Ectodermal cell (in vitro differentiated cells): ENCODE results near the gene EVC.

Source experiments
- H3K27ac ChIP-seq: 2 replicates; pipeline ENCODE4 v1.7.0; 2013; ENCODE audit warnings: mild to moderate bottlenecking, low read depth, low read length; ENCODE audit not compliant: insufficient read depth, poor library complexity, severe bottlenecking
- H3K27me3 ChIP-seq: 2 replicates; pipeline ENCODE4 v1.7.0; 2013; ENCODE audit warnings: mild to moderate bottlenecking, low read length; ENCODE audit not compliant: insufficient read depth, control insufficient read depth, poor library complexity, severe bottlenecking
- H3K36me3 ChIP-seq: one replicate; pipeline ENCODE4 v1.7.0; 2013; ENCODE audit warnings: low read length; ENCODE audit not compliant: control insufficient read depth, insufficient read depth
- H3K4me1 ChIP-seq: one replicate; pipeline ENCODE4 v1.7.0; 2013; ENCODE audit warnings: low read length; ENCODE audit not compliant: control insufficient read depth, insufficient read depth
- H3K4me3 ChIP-seq: 2 replicates; pipeline ENCODE4 v1.7.0; 2013; ENCODE audit warnings: low read depth, low read length, control low read depth; ENCODE audit not compliant: insufficient read depth
- H3K9me3 ChIP-seq: 2 replicates; pipeline ENCODE4 v1.7.0; 2013; ENCODE audit warnings: mild to moderate bottlenecking, low read length, moderate library complexity; ENCODE audit not compliant: control insufficient read depth
- WGBS, 2 experiments: methylation state at CpG; one replicate each; pipeline ENCODE4 v1.1.7; 2013; ENCODE audit warnings: missing lambda C conversion rate in 2 of 2; 5-methylcytosine and 5-hydroxymethylcytosine counted together

Gene EVC

DNA sequence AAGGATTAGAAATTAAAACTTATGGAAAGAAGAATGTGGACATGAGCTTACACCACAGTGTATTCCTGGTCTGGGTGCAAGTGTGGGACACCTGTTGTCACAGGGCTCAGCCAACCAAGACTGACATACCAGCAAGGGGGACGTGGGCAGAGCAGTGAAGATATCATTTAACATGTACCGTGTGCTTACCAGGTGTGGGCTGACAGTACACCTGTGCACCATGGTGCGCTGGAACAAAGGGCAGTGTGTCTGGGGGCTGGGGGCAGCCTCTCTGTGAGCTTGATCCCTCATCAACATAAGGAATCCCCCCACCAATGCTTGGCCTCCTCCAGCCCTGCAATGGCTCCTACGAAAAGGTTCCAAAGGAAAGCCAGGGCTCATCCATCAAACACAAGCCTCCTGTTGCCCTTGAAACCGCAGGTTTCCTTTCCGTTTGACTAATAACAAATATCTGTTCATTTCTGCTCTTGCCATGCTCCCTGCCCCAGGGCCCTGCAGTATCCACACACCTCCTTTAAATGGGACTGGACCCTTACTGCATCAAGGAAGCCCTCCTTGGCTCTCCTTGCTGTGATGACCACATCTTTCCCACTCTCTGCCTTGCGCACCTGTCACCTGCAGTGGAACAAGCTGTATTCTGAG, 19.4 kb upstream of the EVC start:
- H3K9me3 ChIP-seq = no peaks in the 10 kb centered on the region

DNA sequence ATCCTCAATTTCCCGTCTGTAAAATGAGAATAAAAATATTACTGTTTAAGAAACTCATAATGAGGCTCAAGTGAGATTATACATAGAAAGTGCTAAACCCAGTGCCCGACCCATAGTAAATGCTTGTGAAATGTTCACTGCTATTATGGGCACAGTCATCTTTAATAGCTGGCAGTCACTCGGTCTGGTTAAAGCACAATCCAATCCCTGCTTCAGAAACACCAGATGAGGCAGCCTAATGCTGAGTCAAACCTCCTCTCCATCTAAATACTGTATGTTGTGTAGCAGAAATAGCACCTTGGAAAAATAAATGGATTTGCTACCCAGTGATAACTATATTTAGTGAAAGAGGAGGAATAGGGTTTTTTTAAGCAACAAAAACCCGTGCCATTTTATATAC, 17.1 kb upstream of the EVC start:
- WGBS, 2 experiments = 90 to 97% methylated on average over 2 to 4 of the region's 4 CpGs
- Histone ChIP-seq H3K36me3 (no peaks in the 10 kb centered on the region), H3K9me3 (no peaks in the 10 kb centered on the region), H3K27me3 (no peaks in the 10 kb centered on the region), H3K27ac (no peak overlapping the region), H3K4me3 (no peak overlapping the region), H3K4me1 (no peaks in the 10 kb centered on the region)

More for the DNA sequence above, 19.4 kb upstream of the EVC start:
- no peaks in the 10 kb centered on the region for H3K36me3 ChIP-seq
- 81 to 83% methylated on average over 7 of the region's 7 CpGs for WGBS, 2 experiments
- H3K4me1 ChIP-seq = no peaks in the 10 kb centered on the region
- no peaks in the 10 kb centered on the region for H3K27me3 ChIP-seq
- H3K4me3 ChIP-seq = no peak overlapping the region
- H3K27ac ChIP-seq = no peak overlapping the region

DNA sequence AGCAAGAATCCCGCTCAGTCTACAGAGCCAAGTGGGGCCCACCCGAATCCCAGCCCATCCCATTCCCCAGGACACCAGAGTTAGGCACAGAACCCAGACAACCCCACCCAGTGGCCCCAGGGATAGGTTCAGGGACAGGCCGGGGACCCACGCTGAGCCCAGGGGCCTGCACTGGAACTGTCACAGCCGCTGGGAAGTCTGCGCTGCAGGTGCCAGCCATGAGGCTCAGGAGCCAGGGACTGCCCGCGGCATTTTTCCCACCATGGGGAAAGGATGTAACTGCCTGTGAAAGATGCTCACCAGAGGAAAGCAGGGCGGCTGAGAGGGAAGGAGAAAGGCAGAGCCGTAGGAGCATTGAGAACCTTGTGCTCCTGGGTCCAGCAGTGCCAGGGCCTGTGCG, 14.7 kb upstream of the EVC start:
- WGBS, 2 experiments = 94 to 95% methylated on average over 11 of the region's 11 CpGs
- no peaks in the 10 kb centered on the region for H3K4me1 ChIP-seq
- no peak overlapping the region for H3K27ac ChIP-seq
- no peaks in the 10 kb centered on the region for H3K27me3 ChIP-seq
- H3K4me3 ChIP-seq = no peak overlapping the region
- no peaks in the 10 kb centered on the region for H3K36me3 ChIP-seq
- no peaks in the 10 kb centered on the region for H3K9me3 ChIP-seq

DNA sequence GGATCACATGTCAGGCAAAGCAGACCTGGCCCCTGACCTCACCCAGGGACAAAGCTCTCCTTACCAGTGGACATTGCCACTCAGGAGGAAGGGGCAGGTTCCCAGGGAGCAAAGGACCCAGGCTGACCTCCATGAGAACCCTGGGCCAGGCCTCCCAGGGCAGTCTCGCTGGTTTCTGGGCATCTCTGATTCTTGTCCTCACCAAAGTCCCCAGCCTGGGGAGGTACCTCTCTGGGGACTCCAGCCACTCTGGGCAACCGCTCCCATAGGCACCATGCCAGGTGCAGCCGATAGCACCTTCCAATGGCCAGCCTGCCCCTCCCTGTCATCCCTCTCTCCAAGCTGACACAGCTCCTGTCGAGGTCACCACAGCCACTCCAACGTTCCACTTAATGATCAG, 10.5 kb upstream of the EVC start:
- peaks cover 3% of the 10 kb centered on the region for H3K9me3 ChIP-seq
- WGBS, 2 experiments = 88 to 92% methylated on average over 5 of the region's 5 CpGs
- no peak overlapping the region for H3K27ac ChIP-seq
- H3K4me3 ChIP-seq = no peak overlapping the region
- H3K36me3 ChIP-seq = peaks cover 4% of the 10 kb centered on the region
- H3K27me3 ChIP-seq = no peaks in the 10 kb centered on the region
- H3K4me1 ChIP-seq = no peaks in the 10 kb centered on the region

DNA sequence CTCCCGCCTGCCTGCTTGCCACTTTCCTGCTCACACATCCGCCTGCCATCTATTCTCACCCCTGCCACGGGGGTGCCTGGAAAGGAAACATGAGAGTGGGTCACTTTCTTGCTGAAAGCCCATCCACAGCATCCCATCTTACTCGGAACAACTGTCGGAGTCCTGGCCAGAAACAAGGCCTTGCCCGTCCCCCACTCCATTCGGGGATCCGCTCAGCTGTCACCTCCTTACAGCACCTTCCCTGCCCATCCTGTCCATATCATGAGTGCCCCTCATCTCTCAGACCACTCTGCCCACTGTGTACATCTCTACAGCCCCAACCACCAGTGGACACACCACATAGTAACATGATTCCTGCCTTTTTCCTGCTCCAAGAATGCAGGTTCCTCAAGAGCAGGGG, 9.0 kb upstream of the EVC start:
- WGBS, 2 experiments = 88% methylated on average over 8 of the region's 8 CpGs
- Histone ChIP-seq H3K4me1 (no peaks in the 10 kb centered on the region), H3K36me3 (peaks cover 4% of the 10 kb centered on the region)

DNA sequence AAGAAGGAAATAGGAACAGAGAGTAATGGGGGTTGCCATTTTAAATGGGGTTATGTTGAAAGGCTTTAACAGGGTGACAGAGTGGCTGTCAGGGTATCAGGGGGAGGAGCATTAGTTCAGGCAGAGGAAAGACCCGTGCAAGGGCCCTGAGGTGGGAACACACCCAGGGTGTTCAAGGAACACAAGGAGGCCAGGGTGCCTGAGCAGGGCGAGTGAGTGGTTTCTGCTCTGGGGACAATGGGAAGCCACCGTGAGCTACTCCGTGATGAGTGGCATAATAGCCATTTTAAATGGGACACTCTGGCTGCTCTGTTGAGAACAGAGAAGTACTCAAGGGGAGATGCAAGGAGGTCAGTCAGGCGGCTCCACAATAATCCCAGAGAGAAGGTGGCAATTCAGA, 7.2 kb upstream of the EVC start:
- Histone ChIP-seq H3K9me3 (peaks cover 3% of the 10 kb centered on the region), H3K4me3 (no peak overlapping the region), H3K27me3 (peaks cover 17% of the 10 kb centered on the region), H3K4me1 (peaks cover 8% of the 10 kb centered on the region), H3K27ac (no peak overlapping the region), H3K36me3 (peaks cover 4% of the 10 kb centered on the region)
- WGBS, 2 experiments = 94 to 95% methylated on average over 5 of the region's 5 CpGs

More for the DNA sequence above, 9.0 kb upstream of the EVC start:
- Histone ChIP-seq H3K9me3 (peaks cover 3% of the 10 kb centered on the region), H3K27me3 (peaks cover under 1% of the 10 kb centered on the region), H3K4me3 (no peak overlapping the region), H3K27ac (no peak overlapping the region)

DNA sequence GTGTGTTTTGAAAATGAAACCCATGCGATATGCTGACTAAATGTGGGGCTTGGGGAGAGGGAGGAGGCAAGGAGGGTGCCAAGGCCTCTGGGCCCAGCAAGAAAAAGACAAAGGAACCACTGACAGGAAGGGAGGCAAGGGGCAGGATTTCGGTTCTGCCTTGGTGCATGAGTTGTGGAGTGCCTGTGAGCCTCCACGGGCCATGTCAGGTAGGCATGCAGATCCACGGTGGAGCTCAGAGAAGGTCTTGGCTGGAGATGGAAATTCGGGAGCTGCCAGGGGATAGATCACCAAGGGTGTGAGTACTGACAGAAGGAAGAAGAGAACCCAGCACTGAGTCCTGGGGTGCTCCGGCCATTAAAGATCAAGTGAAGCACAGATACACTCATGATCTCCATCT, 6.7 kb upstream of the EVC start:
- WGBS, 2 experiments = 86% methylated on average over 6 of the region's 6 CpGs
- Histone ChIP-seq H3K9me3 (peaks cover 3% of the 10 kb centered on the region), H3K4me1 (peaks cover 13% of the 10 kb centered on the region), H3K36me3 (peaks cover 4% of the 10 kb centered on the region), H3K4me3 (no peak overlapping the region), H3K27me3 (peaks cover 21% of the 10 kb centered on the region), H3K27ac (no peak overlapping the region)

DNA sequence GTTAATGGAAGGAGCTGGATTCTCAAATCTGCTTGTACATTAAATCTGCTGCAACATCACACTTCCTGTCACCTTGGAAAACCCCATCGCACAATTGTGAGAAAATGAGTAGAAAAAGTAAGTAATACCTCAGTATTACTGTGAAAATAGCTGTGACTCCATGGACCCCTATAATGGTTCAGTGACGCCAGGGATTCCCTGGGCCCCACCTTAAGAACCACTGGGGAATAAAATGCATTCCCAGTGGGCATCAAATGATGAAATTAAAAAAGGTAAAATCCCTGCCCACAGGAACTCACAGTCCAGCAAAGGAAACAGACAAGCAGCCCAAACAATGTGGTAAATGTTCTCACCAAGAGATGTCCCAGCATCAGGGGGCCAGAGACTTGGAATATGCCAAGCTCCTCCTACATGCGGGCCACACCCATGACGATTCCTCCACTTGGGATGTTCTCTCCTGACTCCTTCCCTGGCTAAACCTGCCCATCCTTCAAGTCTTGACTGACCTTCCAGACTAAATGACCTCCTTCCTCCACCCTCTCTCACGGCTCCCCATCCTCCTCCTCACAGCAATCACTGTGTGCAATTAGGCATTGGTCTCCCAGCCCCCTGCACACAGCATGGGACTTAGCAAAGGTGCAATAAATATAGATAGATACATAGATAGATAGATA, 5.2 kb upstream of the EVC start:
- H3K27ac ChIP-seq = no peak overlapping the region
- H3K27me3 ChIP-seq = peaks cover 23% of the 10 kb centered on the region
- peaks cover 4% of the 10 kb centered on the region for H3K36me3 ChIP-seq
- H3K4me1 ChIP-seq = peaks cover 26% of the 10 kb centered on the region
- WGBS, 2 experiments = 90 to 95% methylated on average over 4 to 5 of the region's 5 CpGs
- no peak overlapping the region for H3K4me3 ChIP-seq
- H3K9me3 ChIP-seq = peaks cover 3% of the 10 kb centered on the region

DNA sequence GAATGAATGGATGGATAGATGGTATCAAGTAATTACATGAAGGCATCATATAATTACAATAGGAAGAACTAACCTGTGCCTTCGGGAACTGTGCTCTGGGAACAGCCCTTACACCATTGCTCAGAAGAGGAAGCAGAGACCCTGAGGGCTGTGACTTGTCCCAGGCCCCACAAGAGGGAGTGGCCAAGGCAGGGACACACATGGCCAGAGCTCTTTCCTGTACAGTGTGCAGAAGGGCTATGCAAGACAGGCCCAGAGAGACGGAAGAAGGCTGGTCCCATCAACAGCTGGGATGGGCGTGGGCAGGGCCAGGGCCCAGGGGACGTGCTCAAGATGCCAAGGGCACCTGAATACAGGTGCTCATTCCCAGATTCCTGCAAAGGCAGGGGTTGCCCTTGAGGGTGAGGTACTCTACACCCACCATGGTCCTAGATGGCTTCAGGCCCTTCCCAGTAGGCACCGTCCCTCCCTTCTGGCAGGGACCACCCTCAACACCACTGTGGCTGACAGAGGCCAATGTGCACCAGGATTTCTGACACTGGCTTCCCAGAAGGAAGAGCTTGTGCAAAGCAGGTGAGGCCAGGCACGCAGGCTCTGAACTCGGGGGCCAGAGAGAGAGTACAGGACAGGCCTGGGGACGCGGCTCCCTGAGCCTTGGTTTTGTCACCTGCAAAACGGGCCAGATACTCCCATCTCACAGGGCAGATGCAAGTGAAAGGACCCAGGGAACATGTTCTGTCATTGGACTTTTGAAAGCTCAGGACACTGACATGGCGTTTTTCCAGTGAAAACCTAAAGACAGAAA, 4.3 kb upstream of the EVC start:
- H3K27me3 ChIP-seq = peaks cover 25% of the 10 kb centered on the region
- H3K4me3 ChIP-seq = no peak overlapping the region
- no peak overlapping the region for H3K27ac ChIP-seq
- peaks cover 26% of the 10 kb centered on the region for H3K4me1 ChIP-seq
- H3K9me3 ChIP-seq = peaks cover 3% of the 10 kb centered on the region
- WGBS, 2 experiments = 88 to 90% methylated on average over 11 of the region's 11 CpGs
- peaks cover 4% of the 10 kb centered on the region for H3K36me3 ChIP-seq

DNA sequence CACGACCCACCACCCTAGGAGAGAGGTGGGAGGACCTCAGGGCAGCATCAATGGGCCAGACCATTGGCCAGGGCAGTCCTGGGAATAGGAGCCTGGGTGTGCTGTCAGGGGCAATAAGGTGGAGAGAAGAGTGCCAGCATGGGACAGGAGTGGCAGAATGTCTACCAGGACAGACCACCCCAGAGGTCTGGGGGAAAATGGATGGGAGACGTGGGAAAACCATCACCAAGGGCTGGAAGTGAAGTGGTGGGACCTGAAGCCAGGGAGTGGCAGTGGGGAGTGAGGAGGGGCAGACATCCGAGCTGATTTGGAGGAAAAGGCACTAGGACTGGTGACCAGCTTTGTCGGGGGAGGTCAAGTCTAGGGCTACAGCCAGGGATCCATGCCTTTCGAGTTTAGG, 3.6 kb upstream of the EVC start:
- H3K9me3 ChIP-seq = peaks cover 3% of the 10 kb centered on the region
- peaks cover 4% of the 10 kb centered on the region for H3K36me3 ChIP-seq
- peak overlapping the region; percentile 64 for H3K4me3 ChIP-seq
- peaks cover 31% of the 10 kb centered on the region for H3K27me3 ChIP-seq
- 62 to 69% methylated on average over 5 of the region's 5 CpGs for WGBS, 2 experiments
- H3K4me1 ChIP-seq = peaks cover 26% of the 10 kb centered on the region
- no peak overlapping the region for H3K27ac ChIP-seq
